ENCODE measurements around the gene PAK5. TPM values are rescaled to one million over a fixed set of nuclear protein-coding genes. Genes with fewer than 3 reads are reported as not detected.

Gene PAK5
- total and polyA plus RNA-seq, 2 of the 13 experiments (the other 11 are each of a cell fraction or from before 2014, with no cell fraction given), result not detected

GRCh38 chr20:9632991-9633390 lies 205.9 kb downstream of the PAK5 start:
- Histone ChIP-seq H3K36me3 (replicated peaks in 1 of 2; ENCODE audit: control insufficient read depth in 1 of 2, insufficient read depth in 2 of 2, low read length in 2 of 2) (no peaks in the 10 kb centered on the region), H3K4me3 (replicated peaks in 1 of 3; ENCODE audit: insufficient read depth in 1 of 3, low read depth in 2 of 3, low read length in 3 of 3) (no peak overlapping the region), H2AFZ (ENCODE audit: low read length) (no peak overlapping the region), H3K9ac (ENCODE audit: insufficient read depth, low read depth, low read length) (no peak overlapping the region), H3K79me2 (ENCODE audit: insufficient read depth, low read length) (no peaks in the 10 kb centered on the region), H3K9me3 (ENCODE audit: low read length) (no peaks in the 10 kb centered on the region), H3K27ac (ENCODE audit: extremely low read length, insufficient read depth, low read length) (no peak overlapping the region), H3K4me2 (ENCODE audit: low read depth, low read length) (no peak overlapping the region), H3K4me1 (ENCODE audit: insufficient read depth, low read length) (no peaks in the 10 kb centered on the region), H4K20me1 (ENCODE audit: insufficient read depth, low read length) (no peaks in the 10 kb centered on the region), H3K27me3 (ENCODE audit: control insufficient read depth in 1 of 2, insufficient read depth in 2 of 2, low read length in 2 of 2) (no peaks in the 10 kb centered on the region)
- no TSS peak for BruUV-seq (replicated peaks)
- CTCF ChIA-PET (ENCODE audit: low intra/inter-chr PET ratio, low total read pairs), result no interaction called here
- no peak for FAIRE-seq
- WGBS (ENCODE audit: low lambda C conversion rate), result 5% methylated on average over 1 of the region's 1 CpG
- intact Hi-C loops (cut with micrococcal nuclease; ENCODE audit: unreplicated experiment) (no loop called here), in situ Hi-C loops (cut with HindIII; ENCODE audit: extremely low pct_ligation_motif_present, low pct_unique_long_range_greater_than_20kb) (no loop called here)
- no peak for DNase-seq (ENCODE audit: low spot score)
- POLR2A ChIA-PET, result no interaction called here
- TF ChIP-seq TBL1XR1 (IDR thresholded peaks at IDR 0.05; ENCODE audit: borderline replicate concordance, low read length, partially characterized antibody) (no peak), ATF1 (CRISPR knock-in tag; IDR thresholded peaks at IDR 0.05) (no peak)
- TF ChIP-seq, protein P1, sequence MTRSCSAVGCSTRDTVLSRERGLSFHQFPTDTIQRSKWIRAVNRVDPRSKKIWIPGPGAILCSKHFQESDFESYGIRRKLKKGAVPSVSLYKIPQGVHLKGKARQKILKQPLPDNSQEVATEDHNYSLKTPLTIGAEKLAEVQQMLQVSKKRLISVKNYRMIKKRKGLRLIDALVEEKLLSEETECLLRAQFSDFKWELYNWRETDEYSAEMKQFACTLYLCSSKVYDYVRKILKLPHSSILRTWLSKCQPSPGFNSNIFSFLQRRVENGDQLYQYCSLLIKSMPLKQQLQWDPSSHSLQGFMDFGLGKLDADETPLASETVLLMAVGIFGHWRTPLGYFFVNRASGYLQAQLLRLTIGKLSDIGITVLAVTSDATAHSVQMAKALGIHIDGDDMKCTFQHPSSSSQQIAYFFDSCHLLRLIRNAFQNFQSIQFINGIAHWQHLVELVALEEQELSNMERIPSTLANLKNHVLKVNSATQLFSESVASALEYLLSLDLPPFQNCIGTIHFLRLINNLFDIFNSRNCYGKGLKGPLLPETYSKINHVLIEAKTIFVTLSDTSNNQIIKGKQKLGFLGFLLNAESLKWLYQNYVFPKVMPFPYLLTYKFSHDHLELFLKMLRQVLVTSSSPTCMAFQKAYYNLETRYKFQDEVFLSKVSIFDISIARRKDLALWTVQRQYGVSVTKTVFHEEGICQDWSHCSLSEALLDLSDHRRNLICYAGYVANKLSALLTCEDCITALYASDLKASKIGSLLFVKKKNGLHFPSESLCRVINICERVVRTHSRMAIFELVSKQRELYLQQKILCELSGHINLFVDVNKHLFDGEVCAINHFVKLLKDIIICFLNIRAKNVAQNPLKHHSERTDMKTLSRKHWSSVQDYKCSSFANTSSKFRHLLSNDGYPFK (CRISPR knock-in tag; IDR thresholded peaks at IDR 0.05; ENCODE audit: borderline replicate concordance), result no peak
- no peak for ATAC-seq

DNA sequence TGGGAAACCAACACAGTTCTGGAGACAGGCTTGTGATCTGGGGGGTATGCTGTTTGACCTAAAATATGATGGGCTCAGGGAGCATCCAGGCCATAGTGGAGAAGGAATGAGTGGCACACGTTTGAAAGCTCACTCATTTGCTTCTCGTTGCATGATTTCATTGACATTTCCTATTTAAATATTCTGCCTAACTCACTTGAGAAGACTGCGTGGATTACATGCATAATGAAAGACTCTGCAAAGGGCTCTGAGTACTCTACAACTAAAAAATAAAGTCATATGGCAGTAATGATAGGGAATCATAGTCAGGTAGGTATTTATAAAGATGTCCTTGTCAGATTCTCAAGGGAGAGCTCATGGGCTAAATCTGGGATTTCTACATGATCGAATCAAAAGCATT lies 206.6 kb downstream of the PAK5 start:
- CTCF ChIA-PET (ENCODE audit: low intra/inter-chr PET ratio, low total read pairs), result no interaction called here
- no TSS peak for BruUV-seq (replicated peaks)
- no peak for ATAC-seq
- Histone ChIP-seq H3K4me2 (ENCODE audit: low read depth, low read length) (no peak overlapping the region), H3K36me3 (replicated peaks in 1 of 2; ENCODE audit: control insufficient read depth in 1 of 2, insufficient read depth in 2 of 2, low read length in 2 of 2) (no peaks in the 10 kb centered on the region), H3K9me3 (ENCODE audit: low read length) (no peaks in the 10 kb centered on the region), H4K20me1 (ENCODE audit: insufficient read depth, low read length) (no peaks in the 10 kb centered on the region), H3K79me2 (ENCODE audit: insufficient read depth, low read length) (no peaks in the 10 kb centered on the region), H3K4me3 (replicated peaks in 1 of 3; ENCODE audit: insufficient read depth in 1 of 3, low read depth in 2 of 3, low read length in 3 of 3) (no peak overlapping the region), H3K27ac (ENCODE audit: extremely low read length, insufficient read depth, low read length) (no peak overlapping the region), H3K4me1 (ENCODE audit: insufficient read depth, low read length) (no peaks in the 10 kb centered on the region), H3K27me3 (ENCODE audit: control insufficient read depth in 1 of 2, insufficient read depth in 2 of 2, low read length in 2 of 2) (no peaks in the 10 kb centered on the region), H3K9ac (ENCODE audit: insufficient read depth, low read depth, low read length) (no peak overlapping the region), H2AFZ (ENCODE audit: low read length) (no peak overlapping the region)
- DNase-seq (ENCODE audit: low spot score), result no peak
- TF ChIP-seq HNF4G (IDR thresholded peaks at IDR 0.05; ENCODE audit: borderline replicate concordance, low read depth, low read length), result no peak
- no peak for TF ChIP-seq HNF4G (CRISPR knock-in tag; IDR thresholded peaks at IDR 0.05; ENCODE audit: borderline replicate concordance, low read depth)
- TF ChIP-seq ZNF253 (CRISPR knock-in tag; IDR thresholded peaks at IDR 0.05; ENCODE audit: borderline replicate concordance), result no peak
- no peak for TF ChIP-seq KLF13 (CRISPR knock-in tag; IDR thresholded peaks at IDR 0.05)
- TF ChIP-seq, protein P2, sequence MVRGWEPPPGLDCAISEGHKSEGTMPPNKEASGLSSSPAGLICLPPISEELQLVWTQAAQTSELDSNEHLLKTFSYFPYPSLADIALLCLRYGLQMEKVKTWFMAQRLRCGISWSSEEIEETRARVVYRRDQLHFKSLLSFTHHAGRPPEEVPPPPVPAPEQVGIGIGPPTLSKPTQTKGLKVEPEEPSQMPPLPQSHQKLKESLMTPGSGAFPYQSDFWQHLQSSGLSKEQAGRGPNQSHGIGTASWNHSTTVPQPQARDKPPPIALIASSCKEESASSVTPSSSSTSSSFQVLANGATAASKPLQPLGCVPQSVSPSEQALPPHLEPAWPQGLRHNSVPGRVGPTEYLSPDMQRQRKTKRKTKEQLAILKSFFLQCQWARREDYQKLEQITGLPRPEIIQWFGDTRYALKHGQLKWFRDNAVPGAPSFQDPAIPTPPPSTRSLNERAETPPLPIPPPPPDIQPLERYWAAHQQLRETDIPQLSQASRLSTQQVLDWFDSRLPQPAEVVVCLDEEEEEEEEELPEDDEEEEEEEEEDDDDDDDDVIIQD (CRISPR knock-in tag; IDR thresholded peaks at IDR 0.05; ENCODE audit: low read depth), result no peak
- TF ChIP-seq FIP1L1 (IDR thresholded peaks at IDR 0.05; ENCODE audit: borderline replicate concordance, insufficient read depth, low read depth, low read length), result no peak
- TF ChIP-seq TMF1 (CRISPR knock-in tag; IDR thresholded peaks at IDR 0.05; ENCODE audit: low read depth), result no peak
- no peak for FAIRE-seq
- 3% methylated on average over 4 of the region's 4 CpGs for WGBS (ENCODE audit: low lambda C conversion rate)
- POLR2A ChIA-PET, result no interaction called here
- in situ Hi-C loops (cut with HindIII; ENCODE audit: extremely low pct_ligation_motif_present, low pct_unique_long_range_greater_than_20kb), result no loop called here
- intact Hi-C loops (cut with micrococcal nuclease; ENCODE audit: unreplicated experiment), result no loop called here
